GM12891 (cell line): Measurements from ENCODE around the gene BATF3.

ENCODE experiments used
- POLR2A ChIP-seq: IDR thresholded peaks from 2 replicates; pipeline ENCODE4 v1.6.1; 2011; ENCODE audit warnings: low read depth, low read length, control low read depth
- POLR2AphosphoS5 ChIP-seq: IDR thresholded peaks from 2 replicates; pipeline ENCODE4 v1.6.1; 2011; ENCODE audit warnings: low read depth, low read length, control low read depth
- TAF1 ChIP-seq: IDR thresholded peaks from 2 replicates; pipeline ENCODE4 v1.6.1; 2011; ENCODE audit warnings: low read depth, low read length, control low read depth

DNA sequence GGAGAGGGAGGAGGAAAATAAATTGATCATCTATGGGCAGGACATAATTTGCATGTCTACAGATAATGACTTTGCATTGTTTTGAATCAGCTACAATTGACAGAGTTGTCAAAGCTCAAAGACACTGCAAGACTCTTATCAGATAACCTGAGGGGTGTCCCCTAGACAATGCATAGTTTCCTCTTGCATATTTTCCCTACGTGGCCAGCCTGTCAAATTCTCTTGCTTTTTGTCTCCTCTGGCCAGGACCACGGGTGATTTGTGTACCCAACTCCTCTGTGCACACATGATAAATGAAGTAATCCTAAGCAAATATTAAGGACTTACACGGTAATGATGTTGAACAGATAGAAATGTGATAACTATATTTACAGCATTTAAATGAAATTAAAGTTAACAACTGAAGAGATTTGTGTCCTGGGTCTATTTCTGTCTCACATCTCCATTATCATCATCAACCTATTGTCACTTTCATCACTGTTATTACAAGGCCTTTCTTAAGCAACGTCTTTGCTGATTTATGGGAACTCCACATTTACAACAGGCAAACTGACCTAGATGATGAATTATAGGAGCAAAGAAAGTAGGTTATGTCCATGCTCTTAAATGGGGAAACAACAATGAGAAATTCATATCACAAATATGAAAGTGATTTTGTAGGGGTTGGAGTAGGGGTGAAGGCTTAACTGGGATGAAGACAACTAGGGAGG, 18.8 kb downstream of the BATF3 start:
- no peak for TF ChIP-seq POLR2A
- no peak for TF ChIP-seq POLR2AphosphoS5
- TF ChIP-seq TAF1: no peak
